HG03469 (cell line): ENCODE measurements around the gene MYL6B.
"Not testable (repeated sequence)": the region's sequence is repeated elsewhere in the genome, so short reads cannot be mapped to it uniquely, and the experiment has no call there.

Source experiments
- ATAC-seq: cut with Tn5 transposase; IDR thresholded peaks from one replicate; pipeline ENCODE4 v1.9.1; 2021; ENCODE audit warnings: mild to moderate bottlenecking, moderate library complexity, moderate number of reproducible peaks; ENCODE audit not compliant: unreplicated experiment

The MYL6B gene

GRCh38 chr12:56152132-56152755, at the start of gene MYL6B:
Gene MYL6B, plus strand, starts transcription at chr12:56152587. Its CDS starts 1,332 bp downstream, at chr12:56153919.
- peak; percentile 73 for ATAC-seq

DNA sequence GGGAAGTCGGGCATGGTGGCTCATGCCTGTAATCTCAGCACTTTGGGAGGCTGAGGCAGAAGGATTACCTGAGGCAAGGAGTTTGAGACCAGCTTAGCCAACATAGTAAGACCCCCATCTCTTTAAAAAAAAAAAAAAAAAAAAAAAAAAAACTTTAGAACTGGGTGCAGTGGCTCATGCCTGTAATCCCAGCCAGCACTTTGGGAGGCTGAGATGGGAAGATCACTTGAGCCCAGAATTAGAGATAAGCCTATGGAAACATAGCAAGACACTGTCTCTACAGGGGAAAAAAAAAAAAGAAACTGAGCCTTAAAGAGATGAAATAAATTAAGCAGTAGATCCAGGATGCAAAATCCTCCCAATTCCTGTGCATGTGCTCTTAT, 49.7 kb upstream of the MYL6B start:
- no peak for ATAC-seq

GRCh38 chr12:56103066-56103711, 49.2 kb upstream of the MYL6B start:
- no peak for ATAC-seq

- ATAC-seq = no peak
Observed at GRCh38 chr12:56103823-56104108, 48.6 kb upstream of the MYL6B start.

GRCh38 chr12:56104109-56104814, 48.1 kb upstream of the MYL6B start, which contains the start of gene PA2G4:
Gene PA2G4, plus strand, starts transcription at chr12:56104559. Its CDS starts 179 bp downstream, at chr12:56104738.
- peak; percentile 84 for ATAC-seq

- no peak for ATAC-seq
Observed at GRCh38 chr12:56104815-56105608, 47.4 kb upstream of the MYL6B start.

- ATAC-seq = no peak
Observed at GRCh38 chr12:56105609-56105902, 46.8 kb upstream of the MYL6B start.

- no peak for ATAC-seq
Observed at GRCh38 chr12:56107242-56107641, 45.1 kb upstream of the MYL6B start.

DNA sequence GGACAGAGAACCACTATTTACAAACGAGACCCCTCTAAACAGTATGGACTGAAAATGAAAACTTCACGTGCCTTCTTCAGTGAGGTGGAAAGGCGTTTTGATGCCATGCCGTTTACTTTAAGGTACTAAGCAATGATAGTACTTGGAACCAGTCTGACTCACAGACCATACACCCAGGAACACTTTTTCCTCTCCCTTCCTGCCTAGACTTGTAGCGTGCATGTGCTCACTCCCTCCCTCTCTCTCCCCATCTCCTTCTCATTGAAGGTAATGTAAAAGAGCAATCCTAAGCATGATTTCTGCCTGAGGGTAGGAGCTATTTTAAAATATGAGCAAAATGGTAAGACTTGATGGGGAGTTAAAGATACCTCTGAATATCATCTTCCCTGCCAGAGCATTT, 41.8 kb upstream of the MYL6B start:
- no peak for ATAC-seq

DNA sequence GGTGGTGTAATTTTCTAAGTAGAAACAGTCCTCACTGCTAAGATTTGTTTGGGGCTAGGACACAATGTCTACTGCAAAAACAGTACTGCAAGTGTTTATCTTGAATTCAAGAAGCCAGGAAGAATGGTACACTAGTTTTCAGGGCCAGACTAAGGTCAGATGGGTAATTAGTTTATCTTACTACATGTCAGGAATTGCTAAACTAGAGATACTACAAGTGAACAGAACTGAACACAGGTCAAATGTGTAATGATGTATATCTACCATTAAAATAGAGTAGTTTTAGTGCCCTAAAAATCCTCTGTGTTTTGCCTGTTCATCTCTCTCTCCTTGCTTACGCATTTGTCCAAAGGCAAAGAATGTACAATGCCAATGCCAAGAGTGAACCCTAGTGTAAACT, 38.3 kb upstream of the MYL6B start:
- ATAC-seq = no peak

- no peak for ATAC-seq
Observed at GRCh38 chr12:56115329-56115728, 37.1 kb upstream of the MYL6B start.

- peak; percentile 28 for ATAC-seq
Observed at GRCh38 chr12:56116267-56117081, 35.9 kb upstream of the MYL6B start, which contains the start of gene RPL41. Gene RPL41, plus strand, starts transcription at chr12:56116633.

- ATAC-seq = not testable (repeated sequence)
Observed at GRCh38 chr12:56117082-56117706, 35.2 kb upstream of the MYL6B start.

DNA sequence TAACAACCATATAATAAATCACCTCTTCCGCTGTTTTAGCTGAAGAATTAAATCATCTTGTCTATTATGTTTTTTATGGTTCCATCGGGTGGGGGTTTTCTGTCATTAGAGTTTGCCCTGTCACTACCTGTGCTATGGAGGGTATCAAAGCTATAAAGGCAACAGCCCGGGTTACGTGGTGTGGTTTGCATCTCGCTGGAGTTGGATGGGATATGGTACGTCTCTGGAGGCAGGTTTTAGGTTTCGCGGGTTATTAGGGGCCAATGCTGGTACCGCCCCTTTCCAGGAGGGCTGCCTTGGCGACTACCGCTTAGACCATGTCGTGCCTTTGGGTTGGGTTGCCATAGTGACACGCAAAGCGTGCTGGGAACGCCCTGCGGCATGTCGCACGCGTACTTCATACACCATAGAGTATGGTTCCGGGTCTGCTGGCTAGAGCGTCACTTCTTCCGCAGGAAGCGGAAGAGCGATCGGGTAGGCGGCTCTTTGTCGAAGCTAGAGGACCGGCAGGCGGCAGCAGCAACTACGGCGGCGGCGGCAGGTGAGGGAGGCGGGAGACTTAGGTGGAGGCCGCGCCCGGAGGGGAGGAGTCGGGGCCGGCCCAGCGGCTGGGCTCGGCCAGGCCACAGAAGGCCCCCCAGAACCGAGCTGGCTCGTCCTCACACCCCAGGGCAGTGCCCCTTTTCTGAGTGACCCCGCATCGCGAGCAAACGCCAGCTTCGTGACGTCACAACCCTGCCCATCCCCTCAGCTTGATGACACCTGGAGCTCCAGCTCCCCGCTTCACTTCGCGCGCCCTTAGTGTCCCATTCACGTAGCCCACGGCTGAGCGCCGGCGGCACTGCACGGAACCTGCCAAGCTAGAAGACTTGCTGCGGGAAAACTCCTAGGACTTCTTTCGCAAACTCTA, 34.4 kb upstream of the MYL6B start, which contains the start of gene ZC3H10:
Gene ZC3H10 (plus strand): TSS at position 489 of the 910 bp plus-strand sequence. CDS start 2,297 bp downstream, outside the sequence.
- peak; percentile 71 for ATAC-seq

DNA sequence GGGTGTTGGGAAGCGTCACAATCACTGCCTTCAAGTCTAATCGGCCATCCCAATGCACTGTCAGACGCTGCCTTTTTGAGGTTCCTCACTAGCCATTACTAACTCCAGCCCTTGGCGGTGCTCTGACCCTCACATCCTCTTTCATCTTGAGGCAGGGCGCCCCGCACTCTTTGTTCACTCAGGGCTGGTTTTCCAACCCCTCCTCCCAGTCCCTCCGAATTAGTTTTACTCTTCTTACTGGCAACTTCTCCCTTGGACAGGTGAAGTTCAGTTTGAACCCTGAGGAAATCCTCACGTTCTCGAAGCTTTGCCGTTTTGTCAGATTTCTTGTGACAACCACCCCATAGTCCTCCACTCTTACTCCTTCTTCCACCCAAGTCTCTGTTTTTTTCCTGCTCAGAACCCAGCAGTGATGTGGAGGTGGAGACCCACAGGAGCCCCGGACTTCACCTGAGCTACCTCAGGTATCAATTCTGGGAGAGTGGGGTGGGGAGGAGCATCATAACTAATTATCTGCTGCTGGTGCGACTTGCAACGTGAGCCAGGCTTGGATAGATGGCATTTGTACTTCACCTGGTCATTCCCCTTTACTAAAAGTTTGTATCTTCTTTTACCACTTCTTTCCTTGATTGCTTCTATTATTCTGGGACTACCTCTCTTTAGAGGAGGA, 33.6 kb upstream of the MYL6B start:
- no peak for ATAC-seq

DNA sequence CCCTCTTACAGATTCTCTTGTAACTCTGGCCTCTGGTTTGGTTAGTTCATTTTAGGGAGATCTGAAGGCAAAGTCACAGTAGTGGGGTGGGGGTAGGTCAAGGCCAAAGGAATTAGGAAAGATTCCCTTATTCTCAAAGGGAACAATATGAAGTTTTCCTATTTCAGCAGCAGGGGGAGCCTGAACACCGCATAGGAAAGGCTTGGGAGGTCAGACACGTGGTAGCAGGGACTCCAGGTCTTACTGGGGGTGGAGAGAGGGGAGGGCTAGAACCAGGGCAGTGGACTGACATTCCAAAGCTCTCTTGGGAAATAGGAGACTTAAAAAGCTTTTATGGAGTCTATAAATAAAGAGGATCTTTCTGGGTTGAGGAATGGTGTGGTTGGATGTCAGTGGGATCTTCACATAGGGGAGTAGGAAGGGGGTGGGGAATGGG, 33.0 kb upstream of the MYL6B start:
- ATAC-seq = no peak

DNA sequence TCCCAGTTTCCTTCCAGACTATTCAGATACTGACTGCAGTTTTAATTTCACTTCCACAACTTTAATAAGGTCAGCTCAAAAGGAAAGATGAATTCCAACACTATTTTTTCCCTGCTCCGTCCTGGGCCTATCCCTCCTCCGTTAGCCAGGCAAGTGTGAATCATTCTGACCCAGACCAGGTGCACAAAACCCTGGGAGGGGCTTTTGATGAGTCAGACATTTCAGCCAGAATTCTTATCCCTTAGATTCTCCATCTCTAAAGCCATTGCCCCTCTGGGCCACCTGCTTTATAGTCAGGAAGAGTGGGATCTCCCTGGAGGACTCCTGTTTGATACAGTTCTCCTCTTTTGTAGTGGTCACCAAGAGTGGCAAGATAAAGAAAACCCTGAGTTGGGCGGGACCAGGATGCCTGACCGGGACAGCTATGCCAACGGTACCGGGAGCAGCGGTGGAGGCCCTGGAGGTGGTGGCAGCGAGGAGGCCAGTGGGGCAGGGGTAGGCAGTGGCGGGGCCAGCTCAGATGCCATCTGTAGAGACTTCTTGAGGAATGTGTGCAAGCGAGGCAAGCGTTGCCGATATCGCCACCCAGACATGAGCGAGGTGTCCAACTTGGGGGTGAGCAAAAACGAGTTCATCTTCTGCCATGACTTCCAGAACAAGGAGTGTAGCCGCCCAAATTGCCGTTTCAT, 32.1 kb upstream of the MYL6B start:
- ATAC-seq = no peak
